Activated CD4-positive, alpha-beta T cell treated with anti-CD3 and anti-CD28 coated beads, Interleukin-2, amount 10 ng/mL, durations not matched to agents 24 days and 14 days (primary cell): ENCODE results near the gene FAM228B. TPM values are rescaled to one million over a fixed set of nuclear protein-coding genes. Genes with fewer than 3 reads are reported as not detected.

Experiments used
- DNase-seq: peaks from one replicate; pipeline ENCODE4 v3.0.0; 2022
- H3K27ac Mint-ChIP-seq: one replicate; pipeline ENCODE4 v1.8.0; 2022; ENCODE audit warnings: mild to moderate bottlenecking, mixed read lengths
- H3K27me3 Mint-ChIP-seq: one replicate; pipeline ENCODE4 v1.8.0; 2022; ENCODE audit warnings: mixed read lengths
- H3K36me3 Mint-ChIP-seq: one replicate; pipeline ENCODE4 v1.8.0; 2022; ENCODE audit warnings: low read depth, mild to moderate bottlenecking, mixed read lengths
- H3K4me1 Mint-ChIP-seq: one replicate; pipeline ENCODE4 v1.8.0; 2021; ENCODE audit warnings: mixed read lengths
- H3K4me3 Mint-ChIP-seq: one replicate; pipeline ENCODE4 v1.8.0; 2022; ENCODE audit warnings: mild to moderate bottlenecking, moderate library complexity, mixed read lengths
- H3K9me3 Mint-ChIP-seq: one replicate; pipeline ENCODE4 v1.8.0; 2021; ENCODE audit warnings: mixed read lengths
- intact Hi-C: fragments of 100-400 bp; cut with micrococcal nuclease; formaldehyde crosslinking; loops from one replicate; pipeline ENCODE4 v1.15.1; 2023
- total RNA-seq: library from RNA; stranded (reverse); gene quantifications from 2 replicates; pipeline ENCODE4 v1.2.3, GENCODE V29; 2022

FAM228B gene
- total RNA-seq, 1 donor from 2014 or later, result 4.7 TPM

GRCh38 chr2:24207359-24207758 lies 84.1 kb downstream of the FAM228B start:
- Mint-ChIP-seq H3K27me3 (no peaks in the 10 kb centered on the region), H3K27ac (no peak overlapping the region), H3K4me3 (no peak overlapping the region), H3K4me1 (no peaks in the 10 kb centered on the region), H3K9me3 (no peaks in the 10 kb centered on the region), H3K36me3 (peaks cover 43% of the 10 kb centered on the region)
- peak; percentile 50 for DNase-seq
- intact Hi-C loops, result no loop called here

- no peaks in the 10 kb centered on the region for H3K4me1 Mint-ChIP-seq
- H3K4me3 Mint-ChIP-seq, result no peak overlapping the region
- no peaks in the 10 kb centered on the region for H3K9me3 Mint-ChIP-seq
- DNase-seq, result no peak
- intact Hi-C loops, result no loop called here
- H3K27me3 Mint-ChIP-seq, result no peaks in the 10 kb centered on the region
- H3K36me3 Mint-ChIP-seq, result peaks cover 47% of the 10 kb centered on the region
- no peak overlapping the region for H3K27ac Mint-ChIP-seq
Observed at GRCh38 chr2:24208490-24208889, 85.2 kb downstream of the FAM228B start.

- Mint-ChIP-seq H3K9me3 (no peaks in the 10 kb centered on the region), H3K27ac (no peak overlapping the region), H3K4me1 (no peaks in the 10 kb centered on the region), H3K36me3 (peaks cover 37% of the 10 kb centered on the region), H3K4me3 (no peak overlapping the region), H3K27me3 (no peaks in the 10 kb centered on the region)
- intact Hi-C loops, result no loop called here
- DNase-seq, result peak; percentile 51
Observed at GRCh38 chr2:24209389-24210105, 86.3 kb downstream of the FAM228B start.

- Mint-ChIP-seq H3K27ac (no peak overlapping the region), H3K9me3 (no peaks in the 10 kb centered on the region), H3K4me1 (peaks cover 2% of the 10 kb centered on the region), H3K4me3 (no peak overlapping the region), H3K27me3 (no peaks in the 10 kb centered on the region), H3K36me3 (peaks cover 37% of the 10 kb centered on the region)
- peak; percentile 42 for DNase-seq
- intact Hi-C loops, result no loop called here
Observed at GRCh38 chr2:24210106-24210455, 86.8 kb downstream of the FAM228B start.

GRCh38 chr2:24210723-24211122 lies 87.5 kb downstream of the FAM228B start:
- peaks cover 3% of the 10 kb centered on the region for H3K4me1 Mint-ChIP-seq
- no peak overlapping the region for H3K4me3 Mint-ChIP-seq
- intact Hi-C loops, result no loop called here
- H3K9me3 Mint-ChIP-seq, result no peaks in the 10 kb centered on the region
- H3K27ac Mint-ChIP-seq, result no peak overlapping the region
- DNase-seq, result no peak
- H3K36me3 Mint-ChIP-seq, result peaks cover 37% of the 10 kb centered on the region
- H3K27me3 Mint-ChIP-seq, result no peaks in the 10 kb centered on the region

GRCh38 chr2:24211408-24211807 lies 88.1 kb downstream of the FAM228B start:
- Mint-ChIP-seq H3K9me3 (no peaks in the 10 kb centered on the region), H3K36me3 (peaks cover 42% of the 10 kb centered on the region)

GRCh38 chr2:24214880-24215279 lies 91.6 kb downstream of the FAM228B start:
- intact Hi-C loops, result no loop called here
- no peak overlapping the region for H3K4me3 Mint-ChIP-seq
- H3K4me1 Mint-ChIP-seq, result peaks cover 3% of the 10 kb centered on the region
- peaks cover 26% of the 10 kb centered on the region for H3K36me3 Mint-ChIP-seq
- DNase-seq, result no peak
- H3K27ac Mint-ChIP-seq, result no peak overlapping the region
- no peaks in the 10 kb centered on the region for H3K27me3 Mint-ChIP-seq
- no peaks in the 10 kb centered on the region for H3K9me3 Mint-ChIP-seq

More at GRCh38 chr2:24211408-24211807, 88.1 kb downstream of the FAM228B start:
- Mint-ChIP-seq H3K27me3 (no peaks in the 10 kb centered on the region), H3K4me3 (no peak overlapping the region), H3K4me1 (peaks cover 3% of the 10 kb centered on the region), H3K27ac (no peak overlapping the region)
- no peak for DNase-seq
- intact Hi-C loops, result no loop called here

Other genes starting within 250 kb of the FAM228B start
- 23.9 and 24.3 TPM in 2 replicates for gene ATAD2B, start 196.3 kb upstream of the FAM228B start, total RNA-seq
- gene UBXN2A, start 183.0 kb upstream of the FAM228B start, total RNA-seq, result 11.5 and 13.1 TPM in 2 replicates
- 0.14 TPM in 1 of 2 replicates, not detected in the other for gene MFSD2B, start 113.4 kb upstream of the FAM228B start, total RNA-seq
- gene WDCP, start 76.1 kb upstream of the FAM228B start, total RNA-seq, result 22.9 and 25.0 TPM in 2 replicates
- gene FKBP1B, start 73.7 kb upstream of the FAM228B start, total RNA-seq, result 0.43 and 0.51 TPM in 2 replicates
- 143 and 154 TPM in 2 replicates for gene SF3B6, start 47.1 kb upstream of the FAM228B start, total RNA-seq
- gene TP53I3, start 38.6 kb upstream of the FAM228B start, total RNA-seq, result 1.2 and 2.0 TPM in 2 replicates
- gene PFN4, start 135 bp upstream of the FAM228B start, total RNA-seq, result 0.47 TPM in 1 of 2 replicates, not detected in the other
- not detected in 2 replicates for gene FAM228A, start 51.6 kb downstream of the FAM228B start, total RNA-seq
- 53.0 and 55.7 TPM in 2 replicates for gene ITSN2, start 237.1 kb downstream of the FAM228B start, total RNA-seq